Uterus (tissue), 2 donors: ENCODE data around the gene LLCFC1.

Experiments used
- POLR2A ChIP-seq, 2 donors: fragments of 450-650 bp; IDR thresholded peaks; one replicate each; pipeline ENCODE4 v1.6.1; 2016; ENCODE audit warnings: antibody characterized with exemption in 2 of 2, mild to moderate bottlenecking in 1 of 2, moderate library complexity in 1 of 2
- TF ChIP-seq, protein P1 (sequence below), 4 experiments: fragments of 200-600 bp in 2 of 4; fragments of 450-650 bp in 2 of 4; sonication (generic) in 2 of 4; IDR thresholded peaks; one replicate each; pipeline ENCODE4 v1.5.1; 2016 to 2019; ENCODE audit warnings: antibody characterized with exemption in 4 of 4, mild to moderate bottlenecking in 2 of 4, moderate library complexity in 1 of 4

DNA sequence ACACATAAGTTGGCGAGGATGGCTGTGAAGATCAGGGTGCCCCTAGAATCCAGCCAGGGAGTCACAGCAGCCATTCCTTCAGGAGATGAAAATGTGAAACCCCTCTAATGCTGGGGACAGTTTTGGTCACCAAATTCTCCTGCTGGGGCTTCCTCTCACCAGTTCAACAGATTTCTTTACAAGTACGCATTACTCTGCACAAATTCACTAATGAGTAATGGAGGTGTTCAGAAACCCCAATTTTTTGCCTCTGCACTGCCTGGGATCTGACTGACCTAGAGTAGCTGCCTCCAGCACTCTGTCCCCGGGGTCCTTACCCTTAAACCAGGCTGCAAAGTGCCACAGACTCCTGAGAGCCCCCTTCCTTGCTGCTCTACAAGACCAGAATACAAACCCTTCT lies 21.8 kb upstream of the LLCFC1 start:
- no peak for TF ChIP-seq POLR2A (IDR thresholded peaks at IDR 0.05)
- TF ChIP-seq, protein P1, sequence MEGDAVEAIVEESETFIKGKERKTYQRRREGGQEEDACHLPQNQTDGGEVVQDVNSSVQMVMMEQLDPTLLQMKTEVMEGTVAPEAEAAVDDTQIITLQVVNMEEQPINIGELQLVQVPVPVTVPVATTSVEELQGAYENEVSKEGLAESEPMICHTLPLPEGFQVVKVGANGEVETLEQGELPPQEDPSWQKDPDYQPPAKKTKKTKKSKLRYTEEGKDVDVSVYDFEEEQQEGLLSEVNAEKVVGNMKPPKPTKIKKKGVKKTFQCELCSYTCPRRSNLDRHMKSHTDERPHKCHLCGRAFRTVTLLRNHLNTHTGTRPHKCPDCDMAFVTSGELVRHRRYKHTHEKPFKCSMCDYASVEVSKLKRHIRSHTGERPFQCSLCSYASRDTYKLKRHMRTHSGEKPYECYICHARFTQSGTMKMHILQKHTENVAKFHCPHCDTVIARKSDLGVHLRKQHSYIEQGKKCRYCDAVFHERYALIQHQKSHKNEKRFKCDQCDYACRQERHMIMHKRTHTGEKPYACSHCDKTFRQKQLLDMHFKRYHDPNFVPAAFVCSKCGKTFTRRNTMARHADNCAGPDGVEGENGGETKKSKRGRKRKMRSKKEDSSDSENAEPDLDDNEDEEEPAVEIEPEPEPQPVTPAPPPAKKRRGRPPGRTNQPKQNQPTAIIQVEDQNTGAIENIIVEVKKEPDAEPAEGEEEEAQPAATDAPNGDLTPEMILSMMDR (IDR thresholded peaks at IDR 0.05) = no peak
